ENCODE data around the gene UGT2B10. TPM values are rescaled to one million over a fixed set of nuclear protein-coding genes. Genes with fewer than 3 reads are reported as not detected.

The UGT2B10 gene
- not detected in 2 replicates for total RNA-seq

DNA sequence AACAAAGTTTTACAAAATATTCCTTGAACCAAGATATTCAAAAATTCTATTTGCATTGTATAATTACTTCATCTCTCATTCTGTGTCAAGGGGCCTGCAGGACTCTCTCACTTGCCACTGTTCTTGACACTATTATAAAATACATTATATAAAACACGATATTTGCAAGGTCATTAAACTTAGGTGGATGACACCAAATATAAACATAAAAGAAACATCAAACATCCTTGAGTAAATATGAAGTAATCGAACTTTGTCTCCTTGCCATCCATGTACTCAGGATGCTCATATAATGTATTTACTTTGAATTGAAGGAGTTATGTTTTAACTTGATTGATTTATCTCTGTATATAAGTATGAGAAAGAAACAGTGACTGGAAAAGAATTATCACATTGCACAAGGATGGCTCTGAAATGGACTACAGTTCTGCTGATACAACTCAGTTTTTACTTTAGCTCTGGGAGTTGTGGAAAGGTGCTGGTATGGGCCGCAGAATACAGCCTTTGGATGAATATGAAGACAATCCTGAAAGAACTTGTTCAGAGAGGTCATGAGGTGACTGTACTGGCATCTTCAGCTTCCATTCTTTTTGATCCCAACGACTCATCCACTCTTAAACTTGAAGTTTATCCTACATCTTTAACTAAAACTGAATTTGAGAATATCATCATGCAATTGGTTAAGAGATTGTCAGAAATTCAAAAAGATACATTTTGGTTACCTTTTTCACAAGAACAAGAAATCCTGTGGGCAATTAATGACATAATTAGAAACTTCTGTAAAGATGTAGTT, at the start of gene UGT2B10:
UGT2B10 (plus strand) TSS at position 378 of the 793 bp plus-strand sequence; CDS start at position 404, 26 bp downstream.

Other genes with a start within 250 kb of the UGT2B10 start
- under 0.01 TPM in 1 of 2 replicates, not detected in the other for gene UGT2B17, start 239.7 kb upstream of the UGT2B10 start, total RNA-seq
- not detected in 2 replicates for gene UGT2B15, start 145.3 kb upstream of the UGT2B10 start, total RNA-seq
- not detected in 2 replicates for gene UGT2A3, start 135.8 kb downstream of the UGT2B10 start, total RNA-seq

Measured in nasal cavity respiratory epithelium epithelial cell of viscerocranial mucosa (primary cell).